Vagina (tissue), 2 donors: ENCODE measurements around the gene GSTO2.

ENCODE experiments used
- CTCF ChIP-seq, 3 experiments: fragments of 450-650 bp in 2 of 3; fragments of 200-600 bp in 1 of 3; sonication (generic) in 1 of 3; IDR thresholded peaks; one replicate each; pipeline ENCODE4 v1.5.1; 2017 to 2019; ENCODE audit warnings: antibody characterized with exemption in 3 of 3, mild to moderate bottlenecking in 2 of 3, moderate library complexity in 2 of 3
- POLR2A ChIP-seq, 2 donors: fragments of 450-650 bp; IDR thresholded peaks; one replicate each; pipeline ENCODE4 v1.6.1; 2017; ENCODE audit warnings: antibody characterized with exemption in 2 of 2, mild to moderate bottlenecking in 2 of 2, moderate library complexity in 2 of 2
- POLR2AphosphoS5 ChIP-seq, 2 donors: sonication (generic); formaldehyde crosslinking; IDR thresholded peaks; one replicate each; pipeline ENCODE4 v1.9.0; 2017; ENCODE audit warnings: antibody characterized with exemption in 2 of 2, mild to moderate bottlenecking in 2 of 2, low read depth in 1 of 2; ENCODE audit not compliant: insufficient read depth in 1 of 2

GRCh38 chr10:104286939-104287338 lies 18.0 kb downstream of the GSTO2 start:
- TF ChIP-seq CTCF (IDR thresholded peaks at IDR 0.05) = no peak
- no peak for TF ChIP-seq POLR2A (IDR thresholded peaks at IDR 0.05)
- TF ChIP-seq POLR2AphosphoS5 (IDR thresholded peaks at IDR 0.05; ENCODE audit: insufficient read depth in 1 of 2, low read depth in 1 of 2) = no peak
